ENCODE data around the gene TTYH3. TPM values are rescaled to one million over a fixed set of nuclear protein-coding genes. Genes with fewer than 3 reads are reported as not detected.

The TTYH3 gene
- total RNA-seq, 1 donor from 2014 or later = 237 TPM

- peak overlapping the region; percentile 8 for H3K27ac Mint-ChIP-seq (ENCODE audit: unreplicated experiment)
- H3K4me1 Mint-ChIP-seq = no peaks in the 10 kb centered on the region
- no peak overlapping the region for H3K4me3 Mint-ChIP-seq
- no peaks in the 10 kb centered on the region for H3K9me3 Mint-ChIP-seq
- TF ChIP-seq CTCF (conservative IDR thresholded peaks at IDR 0.05) = no peak
- DNase-seq (ENCODE audit: low read depth, low spot score) = no peak
- no peaks in the 10 kb centered on the region for H3K27me3 Mint-ChIP-seq (ENCODE audit: low read depth)
- peaks cover 9% of the 10 kb centered on the region for H3K36me3 Mint-ChIP-seq (ENCODE audit: low read depth)
These were observed 37.2 kb upstream of the TTYH3 start for GRCh38 chr7:2594599-2594998.

GRCh38 chr7:2595258-2595860, 36.4 kb upstream of the TTYH3 start:
- Mint-ChIP-seq H3K27ac (ENCODE audit: unreplicated experiment) (peak overlapping the region; percentile 8), H3K27me3 (ENCODE audit: low read depth) (no peaks in the 10 kb centered on the region), H3K9me3 (no peaks in the 10 kb centered on the region), H3K4me1 (no peaks in the 10 kb centered on the region), H3K36me3 (ENCODE audit: low read depth) (peaks cover 7% of the 10 kb centered on the region), H3K4me3 (no peak overlapping the region)
- TF ChIP-seq CTCF (conservative IDR thresholded peaks at IDR 0.05) = no peak
- no peak for DNase-seq (ENCODE audit: low read depth, low spot score)

- Mint-ChIP-seq H3K27ac (ENCODE audit: unreplicated experiment) (no peak overlapping the region), H3K9me3 (no peaks in the 10 kb centered on the region), H3K27me3 (ENCODE audit: low read depth) (no peaks in the 10 kb centered on the region), H3K36me3 (ENCODE audit: low read depth) (peaks cover 7% of the 10 kb centered on the region), H3K4me3 (no peak overlapping the region), H3K4me1 (peaks cover 3% of the 10 kb centered on the region)
- DNase-seq (ENCODE audit: low read depth, low spot score) = no peak
- TF ChIP-seq CTCF (conservative IDR thresholded peaks at IDR 0.05) = no peak
These were observed 35.1 kb upstream of the TTYH3 start for GRCh38 chr7:2596464-2597272.

- H3K9me3 Mint-ChIP-seq = no peaks in the 10 kb centered on the region
- no peak overlapping the region for H3K27ac Mint-ChIP-seq (ENCODE audit: unreplicated experiment)
- TF ChIP-seq CTCF (conservative IDR thresholded peaks at IDR 0.05) = no peak
- DNase-seq (ENCODE audit: low read depth, low spot score) = no peak
- peaks cover 7% of the 10 kb centered on the region for H3K36me3 Mint-ChIP-seq (ENCODE audit: low read depth)
- H3K27me3 Mint-ChIP-seq (ENCODE audit: low read depth) = no peaks in the 10 kb centered on the region
- H3K4me3 Mint-ChIP-seq = no peak overlapping the region
- H3K4me1 Mint-ChIP-seq = peaks cover 3% of the 10 kb centered on the region
These were observed 34.5 kb upstream of the TTYH3 start for GRCh38 chr7:2597273-2597640.

GRCh38 chr7:2598154-2598823, 33.5 kb upstream of the TTYH3 start:
- Mint-ChIP-seq H3K27me3 (ENCODE audit: low read depth) (no peaks in the 10 kb centered on the region), H3K27ac (ENCODE audit: unreplicated experiment) (no peak overlapping the region), H3K4me1 (peaks cover 3% of the 10 kb centered on the region), H3K9me3 (no peaks in the 10 kb centered on the region), H3K36me3 (ENCODE audit: low read depth) (peaks cover 7% of the 10 kb centered on the region), H3K4me3 (no peak overlapping the region)
- no peak for TF ChIP-seq CTCF (conservative IDR thresholded peaks at IDR 0.05)
- DNase-seq (ENCODE audit: low read depth, low spot score) = no peak

All from neural crest cell (in vitro differentiated cells).